MV-4-11 (cell line): ENCODE measurements around the gene NAGLU.
A peak's percentile ranks its signal among the peaks of the same experiment; 100 is the strongest.
"Not testable (repeated sequence)": the region's sequence is repeated elsewhere in the genome, so short reads cannot be mapped to it uniquely, and the experiment has no call there.

Experiments used
- DNase-seq: peaks from one replicate; lab custom pipeline; 2025; lab: John Stamatoyannopoulos, UW

The NAGLU gene

DNA sequence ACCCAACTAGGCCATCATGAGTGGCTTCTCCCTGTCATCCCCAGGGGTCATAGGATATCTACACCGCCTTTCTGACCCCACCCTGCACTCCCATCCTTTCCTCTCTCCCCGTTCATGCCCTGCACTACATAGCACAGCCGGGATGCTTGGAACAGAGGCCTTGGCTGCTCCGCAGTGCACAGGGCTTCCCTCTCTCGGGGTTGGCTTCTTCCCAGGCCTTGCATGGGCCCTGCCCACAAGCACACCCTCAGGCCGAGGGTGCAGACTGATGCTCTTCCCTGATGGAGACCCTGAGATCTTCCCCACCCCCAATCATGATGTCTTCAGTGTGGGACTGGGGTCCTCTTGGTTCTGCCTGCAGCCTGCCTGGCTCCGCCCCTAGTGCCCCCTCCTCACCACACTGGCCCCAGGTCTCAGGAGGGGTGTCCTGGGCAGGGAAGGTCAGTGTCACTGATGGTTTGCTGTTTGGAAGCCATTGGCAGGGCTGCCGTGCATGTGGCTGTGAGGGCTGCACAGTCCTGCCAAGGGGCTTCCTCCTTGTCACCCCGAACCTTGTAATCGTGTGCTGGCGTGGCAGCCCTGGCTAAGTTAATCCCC lies 14.3 kb upstream of the NAGLU start:
- DNase-seq: no peak

DNA sequence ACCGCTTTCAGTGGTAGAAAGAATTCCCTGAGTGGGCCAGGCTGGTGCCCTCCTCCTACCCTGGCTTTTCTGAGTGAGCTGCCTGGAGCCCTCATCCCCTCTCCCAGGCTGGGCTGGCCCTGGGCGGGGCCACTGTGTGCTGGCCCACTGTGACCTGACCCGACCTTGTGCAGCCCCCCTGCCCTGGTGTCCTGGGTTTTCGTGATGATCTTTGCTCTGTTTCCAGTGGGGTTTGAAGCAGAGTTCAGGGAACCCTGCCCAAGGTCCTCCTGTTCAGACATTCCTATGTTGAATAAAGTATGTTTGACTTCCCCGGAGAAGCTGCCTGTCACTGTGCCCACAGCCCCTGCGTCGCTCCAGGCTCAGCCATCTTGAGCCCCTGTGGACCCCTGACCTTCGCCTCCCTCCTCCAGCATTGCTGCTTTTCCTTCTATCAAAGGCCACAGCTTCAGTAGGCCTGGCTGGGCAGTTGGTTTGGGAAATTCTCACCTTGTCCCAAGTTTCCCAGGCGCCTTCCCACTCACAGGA lies 13.7 kb upstream of the NAGLU start:
- DNase-seq: no peak

DNA sequence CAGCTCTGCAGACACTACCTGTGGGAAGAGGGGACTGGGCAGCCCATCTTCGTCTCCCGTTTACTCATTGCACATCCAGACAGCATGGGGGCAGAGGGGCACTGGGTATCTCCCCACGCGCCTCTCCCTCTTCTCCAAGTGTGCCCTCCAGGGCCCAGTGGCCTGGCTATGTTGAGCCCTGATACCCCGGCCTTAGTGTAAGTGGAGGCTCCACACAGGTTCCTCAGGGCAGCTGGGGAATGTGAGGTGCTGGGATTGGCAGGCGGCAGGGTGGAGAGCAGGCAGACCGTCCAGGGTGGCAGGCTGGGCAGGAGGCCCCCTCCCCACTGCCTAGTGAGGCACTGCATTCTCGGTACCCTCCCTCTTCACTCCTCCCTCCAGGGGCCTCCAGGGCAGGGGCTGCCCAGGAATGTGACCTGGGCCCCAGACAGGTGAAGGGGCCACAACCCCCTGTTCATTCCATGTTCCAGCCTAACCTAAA lies 13.2 kb upstream of the NAGLU start:
- no peak for DNase-seq

DNA sequence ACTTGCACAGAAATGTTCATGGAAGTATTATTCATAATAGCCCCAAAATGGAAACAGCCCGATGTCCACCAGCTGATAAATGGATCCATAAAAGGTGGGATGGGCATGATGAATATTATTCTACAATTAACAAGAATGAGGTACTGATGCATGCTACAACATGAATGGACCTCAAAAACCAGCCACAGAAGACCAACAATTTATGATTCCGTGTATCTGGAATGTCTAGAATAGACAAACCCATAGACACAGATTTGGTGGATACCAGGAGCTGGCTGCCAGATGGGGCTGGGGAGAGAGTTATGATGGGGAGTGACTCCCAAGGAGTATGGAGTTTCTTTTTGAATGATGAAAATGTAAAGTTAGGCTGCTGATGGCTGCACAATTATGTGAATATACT lies 10.8 kb upstream of the NAGLU start:
- no peak for DNase-seq

DNA sequence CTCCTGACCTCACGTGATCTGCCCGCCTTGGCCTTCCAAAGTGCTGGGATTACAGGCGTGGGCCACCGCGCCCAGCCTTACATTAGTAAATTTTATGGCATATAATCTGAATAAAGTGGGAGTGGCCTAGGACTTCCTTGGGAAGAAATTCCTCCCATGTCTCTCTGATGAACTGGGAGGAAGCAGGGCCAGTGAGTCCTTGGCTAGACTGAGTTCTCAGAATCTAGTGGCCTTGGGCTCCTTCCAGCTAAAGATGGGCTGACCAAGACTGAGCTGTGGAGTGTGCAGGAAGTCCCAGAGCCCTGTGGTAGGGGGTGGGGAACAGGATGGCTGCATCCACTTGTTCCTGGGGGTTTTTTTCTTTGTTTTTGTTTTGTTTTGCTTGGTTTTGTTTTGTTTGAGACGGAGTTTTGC lies 10.0 kb upstream of the NAGLU start:
- no peak for DNase-seq

DNA sequence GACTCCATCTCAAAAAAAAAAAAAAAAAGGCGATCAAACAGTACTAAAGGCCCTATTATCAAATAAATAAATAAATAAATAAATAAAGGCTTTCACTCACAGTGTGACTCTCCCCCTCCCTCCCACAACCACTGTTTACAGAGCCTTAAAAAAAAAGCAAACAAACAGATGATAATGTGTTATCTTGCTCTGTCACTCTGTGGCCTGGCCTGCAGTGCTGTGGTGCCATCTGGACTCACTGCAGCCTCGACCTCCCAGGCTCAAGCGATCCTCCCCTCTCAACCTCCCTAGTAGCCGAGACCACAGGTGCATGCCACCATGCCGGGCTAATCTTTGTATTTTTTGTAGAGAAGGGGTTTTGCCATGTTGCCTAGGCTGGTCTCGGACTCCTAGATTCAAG lies 8.1 kb upstream of the NAGLU start:
- DNase-seq: no peak

DNA sequence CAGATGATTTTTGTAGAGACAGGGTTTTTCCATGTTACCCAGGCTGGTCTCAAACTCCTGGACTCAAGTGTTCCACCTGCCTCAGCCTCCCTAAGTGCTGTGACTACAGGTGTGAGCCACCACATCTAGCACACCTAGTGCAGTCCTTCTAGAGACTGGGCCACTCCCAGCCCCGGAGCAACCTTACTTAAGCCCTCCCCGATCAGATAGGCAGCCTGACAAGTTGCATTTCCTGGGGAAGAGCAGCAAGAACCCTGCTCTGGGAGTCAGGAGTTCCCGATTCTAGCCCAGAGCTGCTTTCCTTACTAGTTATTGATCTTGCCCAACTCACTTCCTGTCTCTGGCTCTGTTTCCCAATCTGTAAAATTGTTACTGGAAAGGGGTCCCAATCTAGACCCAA lies 7.0 kb upstream of the NAGLU start:
- no peak for DNase-seq

DNA sequence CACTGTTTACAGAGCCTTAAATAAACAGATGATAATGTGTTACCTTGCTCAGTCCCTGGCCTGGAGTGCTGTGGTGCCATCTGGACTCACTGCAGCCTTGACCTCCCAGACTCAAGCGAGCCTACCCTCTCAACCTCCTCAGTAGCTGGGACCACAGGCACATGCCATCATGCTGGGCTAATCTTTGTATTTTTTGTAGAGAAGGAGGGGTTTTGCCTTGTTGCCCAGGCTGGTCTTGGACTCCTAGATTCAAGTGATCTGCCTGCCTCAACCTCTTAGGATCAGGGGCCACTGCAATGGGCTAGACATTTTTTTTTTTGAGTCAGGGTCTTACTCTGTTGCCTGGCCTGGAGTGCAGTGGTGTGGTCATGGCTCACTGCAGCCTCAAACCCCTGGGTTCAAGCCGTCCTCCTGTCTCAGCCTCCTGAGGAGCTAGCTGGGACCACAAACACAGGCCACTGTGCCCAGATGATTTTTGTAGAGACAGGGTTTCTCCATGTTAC lies 5.0 kb upstream of the NAGLU start:
- no peak for DNase-seq

DNA sequence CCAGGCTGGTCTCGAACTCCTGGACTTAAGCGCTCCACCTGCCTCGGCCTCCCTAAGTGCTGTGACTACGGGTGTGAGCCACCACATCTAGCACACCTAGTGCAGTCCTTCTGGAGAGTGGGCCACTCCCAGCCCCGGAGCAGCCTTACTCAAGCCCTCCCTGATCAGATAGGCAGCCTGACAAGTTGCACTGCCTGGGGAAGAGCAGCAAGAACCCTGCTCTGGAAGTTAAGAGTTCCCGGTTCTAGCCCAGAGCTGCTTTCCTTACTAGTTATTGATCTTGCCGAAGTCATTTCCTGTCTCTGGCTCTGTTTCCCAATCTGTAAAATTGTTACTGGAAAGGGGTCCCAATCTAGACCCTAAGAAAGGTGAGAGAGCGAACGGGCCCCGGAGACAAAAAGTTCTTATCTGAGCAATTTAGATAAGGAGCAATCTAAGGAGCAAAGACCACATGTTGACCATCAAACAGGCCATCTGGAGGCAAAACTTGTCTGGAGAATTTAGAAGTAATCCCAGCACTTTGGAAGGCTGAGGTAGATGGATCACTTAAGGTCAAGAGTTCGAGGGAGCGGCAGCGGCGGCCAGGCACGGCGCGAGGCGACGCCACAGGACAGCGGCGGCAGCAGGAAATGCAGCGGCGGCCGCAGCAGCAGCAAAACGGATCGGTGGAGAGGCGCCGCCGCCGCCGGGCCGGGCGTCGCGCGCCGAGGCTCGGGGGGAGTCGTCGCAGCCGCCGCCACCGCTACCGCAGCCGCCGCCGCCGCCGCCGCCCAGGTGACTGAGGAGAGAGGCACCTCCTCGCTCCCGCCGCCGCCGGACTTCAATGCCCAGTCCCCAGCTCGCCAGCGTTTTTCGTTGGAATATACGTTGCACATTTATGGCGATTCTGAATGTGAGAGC lies 4.3 kb upstream of the NAGLU start:
- DNase-seq: peak; percentile 29

DNA sequence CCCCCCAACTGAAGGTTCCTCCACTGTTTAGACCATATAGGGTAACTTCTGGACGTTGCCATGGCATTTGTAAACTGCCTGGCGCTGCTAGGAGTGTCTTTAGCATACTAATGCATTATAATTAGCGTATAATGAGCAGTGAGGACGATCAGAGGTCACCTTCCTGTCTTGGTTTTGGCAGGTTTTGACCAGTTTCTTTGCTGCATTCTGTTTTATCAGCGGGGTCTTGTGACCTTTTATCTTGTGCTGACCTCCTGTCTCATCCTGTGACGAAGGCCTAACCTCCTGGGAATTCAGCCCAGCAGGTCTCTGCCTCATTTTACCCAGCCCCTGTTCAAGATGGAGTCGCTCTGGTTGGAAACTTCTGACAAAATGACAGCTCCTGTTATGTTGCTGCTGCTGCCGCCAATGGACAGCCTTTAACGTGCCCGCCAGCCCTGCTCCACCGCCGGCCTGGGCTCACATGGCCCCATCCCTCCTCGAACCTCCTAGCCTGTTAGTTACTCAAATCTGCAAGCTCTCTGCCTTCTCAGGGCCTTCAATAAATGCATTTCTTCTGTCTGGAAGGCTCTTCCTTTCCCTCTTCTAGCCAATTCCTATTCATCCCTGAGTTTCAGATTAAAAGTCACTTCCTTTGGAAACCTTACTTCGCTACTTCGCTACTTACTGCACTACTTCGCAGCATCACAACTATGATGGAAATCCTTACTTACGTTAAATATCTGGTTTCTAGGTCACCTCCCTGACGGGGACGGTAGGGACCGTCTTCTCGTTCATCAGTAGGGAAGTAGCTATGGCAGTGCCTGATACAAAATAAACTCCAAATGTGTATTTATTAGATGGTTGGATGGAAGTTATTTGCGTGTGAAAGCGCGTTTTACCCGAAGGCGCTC lies 640 bp upstream of the NAGLU start:
- DNase-seq: no peak

DNA sequence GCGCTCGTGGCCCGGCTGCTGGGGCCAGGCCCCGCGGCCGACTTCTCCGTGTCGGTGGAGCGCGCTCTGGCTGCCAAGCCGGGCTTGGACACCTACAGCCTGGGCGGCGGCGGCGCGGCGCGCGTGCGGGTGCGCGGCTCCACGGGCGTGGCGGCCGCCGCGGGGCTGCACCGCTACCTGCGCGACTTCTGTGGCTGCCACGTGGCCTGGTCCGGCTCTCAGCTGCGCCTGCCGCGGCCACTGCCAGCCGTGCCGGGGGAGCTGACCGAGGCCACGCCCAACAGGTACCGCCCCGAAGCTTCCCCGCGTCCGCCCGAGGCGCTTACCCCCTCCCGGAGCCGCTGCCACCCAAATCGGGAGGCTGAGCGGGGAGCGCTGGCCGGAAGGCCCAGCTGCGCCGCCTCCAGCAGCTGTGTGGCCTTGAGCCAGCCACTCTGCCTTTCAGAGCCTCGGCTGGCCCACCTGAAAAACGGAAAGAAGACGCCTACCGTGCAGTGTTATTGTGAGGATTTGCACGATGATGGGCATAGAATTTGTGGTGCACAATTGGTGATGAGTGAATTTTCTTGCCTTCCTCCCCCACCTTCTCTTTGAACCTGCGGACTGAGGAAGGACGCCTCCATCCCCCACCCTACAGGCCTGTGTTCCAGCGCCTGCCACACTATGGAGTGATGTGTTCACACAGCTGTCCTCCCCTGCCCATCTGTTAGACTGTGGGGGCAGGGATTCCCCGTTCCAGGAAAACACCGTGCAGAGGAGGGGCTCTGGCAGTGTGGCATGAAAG lies 523 bp downstream of the NAGLU start:
- peak; percentile 59 for DNase-seq

DNA sequence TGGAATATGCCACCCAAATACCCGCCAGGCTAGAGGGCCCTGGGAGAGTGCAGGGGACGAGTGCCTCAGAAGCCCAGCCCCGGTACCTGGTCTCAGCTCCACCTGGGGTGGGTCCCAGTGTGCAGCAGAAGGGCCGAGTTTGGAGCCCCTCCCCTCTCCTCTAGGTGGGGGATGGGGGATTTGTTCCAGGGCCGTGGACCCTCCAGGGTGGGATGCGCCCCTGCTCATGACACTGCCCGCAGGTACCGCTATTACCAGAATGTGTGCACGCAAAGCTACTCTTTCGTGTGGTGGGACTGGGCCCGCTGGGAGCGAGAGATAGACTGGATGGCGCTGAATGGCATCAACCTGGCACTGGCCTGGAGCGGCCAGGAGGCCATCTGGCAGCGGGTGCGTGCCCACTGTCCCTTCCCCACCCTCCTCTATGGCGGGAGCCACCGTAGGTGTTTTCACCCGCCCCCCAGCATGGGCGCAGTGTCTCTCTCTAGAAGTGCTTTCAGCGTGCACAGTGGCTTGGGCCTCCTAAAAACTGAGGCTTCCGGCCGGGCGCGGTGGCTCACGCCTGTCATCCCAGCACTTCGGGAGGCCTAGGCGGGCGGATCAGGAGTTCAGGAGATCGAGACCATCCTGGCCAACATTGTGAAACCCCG lies 1.2 kb downstream of the NAGLU start:
- DNase-seq: no peak

DNA sequence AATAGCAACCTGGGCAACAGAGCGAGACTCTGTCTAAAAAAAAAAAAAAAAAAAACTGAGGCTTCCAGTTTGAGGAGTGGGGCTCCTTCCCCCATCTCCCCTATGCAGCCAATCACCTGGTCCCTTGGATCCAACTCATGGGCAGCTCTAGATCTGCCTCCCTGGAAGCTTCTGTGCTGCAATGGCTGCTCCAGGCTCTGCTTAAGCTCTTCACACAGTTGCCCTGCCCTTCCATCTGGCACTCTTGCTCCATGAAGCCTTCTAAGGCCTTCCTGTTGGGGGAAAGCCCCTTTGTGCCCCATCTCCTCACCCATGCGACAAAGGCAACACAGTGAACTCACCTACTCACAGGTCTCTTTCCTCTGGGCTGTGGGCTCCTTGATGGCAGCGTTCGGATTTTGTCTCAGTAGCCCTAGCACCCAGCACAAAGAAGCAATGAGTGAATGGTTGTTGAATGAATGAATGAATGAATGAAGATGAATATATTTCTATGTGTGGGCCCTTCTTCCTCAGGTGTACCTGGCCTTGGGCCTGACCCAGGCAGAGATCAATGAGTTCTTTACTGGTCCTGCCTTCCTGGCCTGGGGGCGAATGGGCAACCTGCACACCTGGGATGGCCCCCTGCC lies 1.9 kb downstream of the NAGLU start:
- no peak for DNase-seq

DNA sequence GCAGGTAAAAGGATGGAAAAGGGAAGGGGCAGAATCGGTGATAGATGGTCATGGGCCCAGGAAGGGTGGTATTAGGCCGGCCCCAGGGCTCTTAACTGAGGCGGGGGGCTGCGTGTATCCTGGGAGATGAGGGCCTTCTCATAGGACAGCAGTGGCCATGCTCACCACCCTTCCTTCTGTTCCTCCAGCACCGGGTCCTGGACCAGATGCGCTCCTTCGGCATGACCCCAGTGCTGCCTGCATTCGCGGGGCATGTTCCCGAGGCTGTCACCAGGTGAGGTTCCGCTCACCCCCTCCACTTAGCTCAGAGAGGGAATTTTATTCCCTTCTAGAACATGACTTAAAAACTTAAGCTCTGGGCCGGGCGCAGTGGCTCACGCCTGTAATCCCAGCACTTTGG lies 2.4 kb downstream of the NAGLU start:
- DNase-seq: no peak

DNA sequence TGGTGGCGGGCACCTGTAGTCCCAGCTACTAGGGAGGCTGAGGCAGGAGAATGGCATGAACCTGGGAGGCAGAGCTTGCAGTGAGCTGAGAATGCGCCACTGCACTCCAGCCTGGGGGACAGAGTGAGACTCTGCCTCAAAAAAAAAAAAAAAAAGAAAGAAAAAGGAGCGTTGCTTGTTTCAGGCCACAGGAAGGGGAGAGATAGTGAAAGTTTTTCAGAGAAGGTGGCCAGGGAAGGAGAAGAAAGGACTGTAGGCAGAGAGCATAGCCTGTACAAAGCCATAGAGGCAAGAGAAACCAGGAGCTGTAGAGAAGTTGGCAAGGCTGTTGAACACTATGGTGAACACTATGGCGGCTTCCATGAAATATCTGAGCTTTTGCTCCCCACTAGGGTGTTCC lies 4.5 kb downstream of the NAGLU start:
- DNase-seq: not testable (repeated sequence)

DNA sequence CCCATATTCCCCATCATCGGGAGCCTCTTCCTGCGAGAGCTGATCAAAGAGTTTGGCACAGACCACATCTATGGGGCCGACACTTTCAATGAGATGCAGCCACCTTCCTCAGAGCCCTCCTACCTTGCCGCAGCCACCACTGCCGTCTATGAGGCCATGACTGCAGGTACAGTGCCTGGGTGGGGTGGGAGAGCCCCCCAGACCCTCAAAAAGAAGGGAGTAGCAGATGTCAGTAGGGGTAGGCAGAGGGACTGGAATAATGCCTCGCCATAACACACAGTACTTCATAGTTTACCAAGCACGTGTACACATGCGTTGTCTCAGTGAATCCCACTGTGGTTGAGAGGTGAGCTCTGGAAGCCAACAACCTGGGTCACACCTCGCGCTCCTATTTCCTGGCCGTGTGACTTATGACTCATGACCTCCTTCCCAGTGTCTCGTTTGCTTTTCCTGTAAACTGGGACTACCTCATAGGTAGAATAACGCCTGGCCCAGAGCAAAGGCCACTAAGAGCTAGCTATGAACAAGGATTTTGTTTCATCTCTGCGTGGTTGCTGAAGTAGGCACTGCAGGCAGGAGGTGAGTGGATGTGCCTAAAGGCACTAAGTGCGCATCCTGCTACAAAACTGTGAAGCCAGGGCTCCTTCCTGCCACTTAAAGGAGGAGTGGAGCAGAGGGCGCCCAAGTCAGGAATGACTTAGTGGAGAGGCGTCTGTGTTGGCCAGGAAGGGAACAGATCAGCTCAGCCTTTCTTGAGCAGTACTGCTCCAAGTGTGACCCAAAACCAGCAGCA lies 5.2 kb downstream of the NAGLU start:
- no peak for DNase-seq

DNA sequence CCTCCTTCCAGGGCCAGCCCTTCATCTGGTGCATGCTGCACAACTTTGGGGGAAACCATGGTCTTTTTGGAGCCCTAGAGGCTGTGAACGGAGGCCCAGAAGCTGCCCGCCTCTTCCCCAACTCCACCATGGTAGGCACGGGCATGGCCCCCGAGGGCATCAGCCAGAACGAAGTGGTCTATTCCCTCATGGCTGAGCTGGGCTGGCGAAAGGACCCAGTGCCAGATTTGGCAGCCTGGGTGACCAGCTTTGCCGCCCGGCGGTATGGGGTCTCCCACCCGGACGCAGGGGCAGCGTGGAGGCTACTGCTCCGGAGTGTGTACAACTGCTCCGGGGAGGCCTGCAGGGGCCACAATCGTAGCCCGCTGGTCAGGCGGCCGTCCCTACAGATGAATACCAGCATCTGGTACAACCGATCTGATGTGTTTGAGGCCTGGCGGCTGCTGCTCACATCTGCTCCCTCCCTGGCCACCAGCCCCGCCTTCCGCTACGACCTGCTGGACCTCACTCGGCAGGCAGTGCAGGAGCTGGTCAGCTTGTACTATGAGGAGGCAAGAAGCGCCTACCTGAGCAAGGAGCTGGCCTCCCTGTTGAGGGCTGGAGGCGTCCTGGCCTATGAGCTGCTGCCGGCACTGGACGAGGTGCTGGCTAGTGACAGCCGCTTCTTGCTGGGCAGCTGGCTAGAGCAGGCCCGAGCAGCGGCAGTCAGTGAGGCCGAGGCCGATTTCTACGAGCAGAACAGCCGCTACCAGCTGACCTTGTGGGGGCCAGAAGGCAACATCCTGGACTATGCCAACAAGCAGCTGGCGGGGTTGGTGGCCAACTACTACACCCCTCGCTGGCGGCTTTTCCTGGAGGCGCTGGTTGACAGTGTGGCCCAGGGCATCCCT lies 7.4 kb downstream of the NAGLU start:
- DNase-seq: no peak

DNA sequence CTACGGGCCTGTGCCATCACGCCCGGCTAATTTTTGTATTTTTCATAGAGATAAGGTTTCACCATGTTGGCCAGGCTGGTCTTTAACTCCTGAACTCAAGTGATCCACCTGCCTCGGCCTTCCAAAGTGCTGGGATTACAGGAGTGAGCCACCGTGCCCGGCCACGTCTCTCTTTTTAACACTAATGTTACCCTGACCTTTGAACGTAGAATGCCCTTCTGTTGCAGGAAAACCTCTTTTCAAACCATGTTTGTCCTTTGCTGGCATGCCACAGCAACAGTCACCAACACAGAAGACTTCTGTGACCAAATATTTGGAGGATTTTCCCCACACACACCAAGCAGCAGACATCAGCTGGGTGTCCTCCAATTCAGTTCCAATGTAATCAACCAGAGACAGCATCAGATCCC lies 8.8 kb downstream of the NAGLU start:
- DNase-seq: no peak
